ENCODE measurements around the gene TNFRSF25.
"Not testable (repeated sequence)": the region's sequence is repeated elsewhere in the genome, so short reads cannot be mapped to it uniquely, and the experiment has no call there.

Gene TNFRSF25

DNA sequence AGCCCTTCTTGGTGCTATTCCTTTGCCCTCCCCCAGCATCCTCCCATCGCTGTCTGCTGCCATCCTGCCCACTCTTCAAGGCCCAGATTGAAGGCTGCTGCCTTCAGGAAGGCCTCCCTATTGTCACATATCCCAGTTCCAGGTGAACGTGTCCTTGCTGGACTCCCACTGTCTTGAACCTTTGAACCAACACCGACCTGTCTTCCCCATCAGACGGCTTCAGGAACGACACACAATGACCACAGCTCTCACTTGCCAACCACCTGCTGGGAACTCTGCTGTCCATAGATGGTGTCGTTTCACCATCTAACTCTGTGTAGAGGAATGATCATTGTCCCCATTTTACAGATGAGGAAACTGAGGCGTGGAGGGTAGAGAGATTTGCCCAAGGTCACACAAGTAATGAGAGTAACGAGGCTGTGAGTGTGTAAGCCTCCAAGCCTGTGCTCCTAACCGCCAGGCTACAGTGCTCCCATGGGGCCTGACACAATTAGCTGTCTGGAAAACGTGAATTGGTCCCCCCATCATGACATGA lies 35.4 kb upstream of the TNFRSF25 start:
- DNase-seq: no peak

- DNase-seq: no peak
These were observed 34.7 kb upstream of the TNFRSF25 start for GRCh38 chr1:6500544-6501278.

GRCh38 chr1:6499296-6499695 lies 33.3 kb upstream of the TNFRSF25 start:
- no peak for DNase-seq

DNA sequence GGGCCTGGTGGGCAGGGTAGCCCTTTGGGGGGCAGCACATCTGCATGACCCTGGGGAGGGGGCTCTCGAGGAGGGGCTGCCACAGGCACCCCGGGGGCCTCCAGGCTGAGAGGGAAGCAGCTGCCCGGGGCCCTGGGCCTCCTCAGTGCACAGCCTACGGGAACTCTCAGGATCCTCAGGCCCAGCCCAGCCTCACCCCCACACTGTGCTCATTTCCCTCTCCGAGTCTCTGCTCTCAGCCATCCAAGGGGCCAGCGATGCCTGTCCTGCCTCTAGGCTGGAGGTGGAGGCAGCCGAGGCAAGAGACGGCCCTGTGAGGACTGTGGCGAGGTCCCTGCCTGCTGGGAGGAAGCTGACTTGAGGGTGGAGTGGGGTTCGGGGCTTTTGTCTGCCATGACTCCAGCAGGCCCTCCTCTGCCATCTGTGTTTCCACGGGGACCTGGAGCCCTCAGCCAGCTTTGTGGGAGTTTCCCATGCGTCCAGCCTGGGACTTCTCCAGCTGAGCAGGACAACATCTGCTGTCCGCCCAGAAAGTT lies 32.7 kb upstream of the TNFRSF25 start:
- DNase-seq: no peak

GRCh38 chr1:6497867-6498575 lies 32.0 kb upstream of the TNFRSF25 start:
- DNase-seq: no peak

DNA sequence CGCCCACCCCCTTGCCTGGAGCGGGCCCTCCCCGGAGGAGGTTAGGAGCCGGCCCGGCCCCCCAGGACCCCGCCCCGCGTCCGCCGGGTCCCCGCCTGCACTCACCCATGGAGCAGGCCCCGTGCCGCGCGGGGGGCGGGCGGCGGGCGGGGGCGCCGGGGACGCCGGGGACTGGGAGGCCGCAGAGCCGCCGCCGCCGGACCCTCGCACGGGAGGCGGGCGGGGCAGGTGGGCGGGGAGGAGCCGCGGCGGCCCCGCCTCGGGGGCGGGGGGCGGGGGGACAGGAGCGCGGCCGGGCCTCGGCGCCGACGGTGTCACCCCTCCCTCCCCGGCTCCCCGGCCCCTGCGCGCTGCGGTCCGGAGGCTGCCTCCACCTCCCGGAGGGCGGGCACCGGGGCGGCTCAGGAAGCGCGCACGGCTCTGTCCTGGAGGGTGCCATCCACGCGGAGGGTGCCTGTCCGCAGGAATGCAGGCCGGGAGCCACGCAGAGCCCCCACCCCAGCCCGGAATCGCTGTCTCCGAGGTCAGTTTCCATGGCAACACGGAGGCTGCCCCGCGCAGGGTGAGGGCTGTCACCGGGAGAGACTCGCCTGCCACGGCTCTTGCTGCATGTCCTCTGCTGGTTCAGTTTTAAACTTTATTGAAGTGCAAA lies 31.4 kb upstream of the TNFRSF25 start:
- peak; percentile 31 for DNase-seq

DNA sequence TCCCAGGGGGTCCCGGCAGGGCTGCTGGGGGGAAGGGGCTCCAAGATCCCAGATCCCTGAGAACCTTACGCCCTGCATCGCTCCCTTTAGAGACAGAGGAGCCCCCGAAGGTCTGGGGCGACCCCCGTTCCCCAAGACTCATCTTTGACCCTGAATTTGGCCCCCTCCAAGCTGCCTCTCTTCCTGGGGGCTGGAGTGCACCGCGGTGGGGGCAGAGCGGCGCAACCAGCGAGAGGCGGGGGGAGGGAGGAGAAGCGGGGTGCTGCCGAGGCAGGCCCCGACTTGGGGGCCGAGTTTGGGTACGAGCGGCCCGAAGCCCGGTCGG lies 30.9 kb upstream of the TNFRSF25 start:
- DNase-seq: no peak

DNA sequence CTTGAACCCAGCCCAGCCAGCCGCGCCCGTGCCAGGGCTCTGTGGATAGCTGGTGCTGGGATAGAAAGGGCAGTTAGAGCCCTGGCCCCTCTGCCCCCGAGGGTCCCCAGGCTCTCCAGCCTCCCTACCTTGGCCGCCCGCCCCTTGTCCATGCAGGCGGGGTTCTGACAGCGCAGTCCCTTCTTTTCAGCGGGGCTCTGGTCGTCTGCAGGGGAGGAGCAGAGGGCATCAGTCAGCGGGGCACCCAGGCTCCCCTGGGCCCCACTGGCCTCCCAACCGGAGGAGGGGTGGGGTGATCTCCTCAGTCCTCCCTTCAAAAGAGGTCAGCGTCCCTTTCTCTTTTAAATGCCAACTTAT lies 30.4 kb upstream of the TNFRSF25 start:
- no peak for DNase-seq

GRCh38 chr1:6495540-6496364 lies 29.8 kb upstream of the TNFRSF25 start:
- no peak for DNase-seq

GRCh38 chr1:6495041-6495441 lies 29.1 kb upstream of the TNFRSF25 start:
- no peak for DNase-seq

- DNase-seq: no peak
These were observed 28.7 kb upstream of the TNFRSF25 start for GRCh38 chr1:6494627-6495026.

GRCh38 chr1:6493834-6494223 lies 27.9 kb upstream of the TNFRSF25 start:
- not testable (repeated sequence) for DNase-seq

DNA sequence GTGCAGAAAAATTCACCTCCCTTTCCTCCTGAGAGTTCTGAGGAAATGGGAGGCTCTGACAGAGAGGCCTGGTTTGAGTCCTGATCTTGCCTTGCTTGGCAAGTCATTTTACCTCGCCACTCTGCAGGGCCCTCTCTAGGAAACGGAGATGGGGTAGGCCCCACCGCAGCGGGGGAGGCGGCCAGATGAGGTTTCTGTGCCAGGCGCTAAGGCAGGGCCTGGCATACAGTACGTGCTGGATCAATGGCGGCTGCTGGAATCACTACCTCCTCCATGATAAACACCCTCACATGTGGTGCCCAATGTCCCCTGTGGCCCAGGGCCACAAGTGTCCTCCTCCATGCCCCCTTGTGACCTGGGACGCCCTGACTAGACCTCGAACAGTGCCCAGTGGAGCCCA lies 26.0 kb upstream of the TNFRSF25 start:
- peak; percentile 25 for DNase-seq

- peak; percentile 30 for DNase-seq
These were observed 25.5 kb upstream of the TNFRSF25 start, which contains the start of gene PLEKHG5 for GRCh38 chr1:6491480-6491962. TSS of gene PLEKHG5 (minus strand) at chr1:6491667. CDS start at chr1:6477571, 14,096 bp downstream.

GRCh38 chr1:6491081-6491449 lies 25.1 kb upstream of the TNFRSF25 start:
- DNase-seq: no peak

DNA sequence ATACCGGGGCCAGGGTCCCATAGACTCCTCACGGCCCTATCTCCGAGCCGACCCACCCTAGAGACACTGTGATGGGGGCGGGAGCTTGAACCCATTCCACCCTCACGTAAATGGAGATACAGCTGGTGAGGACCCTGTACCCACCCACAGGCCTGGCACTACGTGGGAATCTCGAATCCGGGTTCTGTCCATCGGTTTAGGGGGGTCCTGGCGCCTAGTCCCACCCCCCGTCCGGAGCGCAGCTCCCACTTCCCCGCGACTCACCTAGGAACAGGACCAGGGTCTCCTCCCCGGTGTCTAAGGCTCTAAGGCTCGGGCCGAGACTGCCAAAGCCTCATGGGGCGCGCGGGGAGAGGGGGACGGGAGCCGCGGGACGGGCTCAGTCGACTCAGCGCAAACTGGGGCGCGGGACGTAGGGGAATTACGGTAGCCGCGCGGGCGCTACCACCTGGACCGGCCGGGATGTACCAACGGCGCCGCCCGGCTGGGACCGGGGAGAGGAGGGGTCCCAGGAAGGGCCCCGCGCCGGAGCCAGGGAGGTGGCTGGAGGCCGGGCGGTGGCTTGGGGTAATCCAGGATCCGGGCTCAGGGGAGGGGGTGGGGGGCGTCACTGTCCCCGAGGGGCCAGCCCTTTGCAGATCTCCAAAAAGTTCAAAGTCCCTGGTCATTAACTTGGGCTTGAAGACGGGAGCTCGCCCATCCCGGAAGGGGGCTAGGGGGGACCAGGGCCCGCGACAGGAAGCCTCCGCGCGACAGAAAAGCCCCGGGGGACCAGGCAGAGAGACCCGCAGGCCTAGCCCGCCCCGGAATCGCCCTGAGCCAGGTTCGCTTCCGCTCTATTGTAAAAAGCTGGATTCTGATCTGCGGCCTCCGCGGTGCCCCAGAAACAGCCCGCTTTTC lies 24.5 kb upstream of the TNFRSF25 start:
- DNase-seq: peak; percentile 73

GRCh38 chr1:6489799-6490180 lies 23.8 kb upstream of the TNFRSF25 start:
- DNase-seq: peak; percentile 85

DNA sequence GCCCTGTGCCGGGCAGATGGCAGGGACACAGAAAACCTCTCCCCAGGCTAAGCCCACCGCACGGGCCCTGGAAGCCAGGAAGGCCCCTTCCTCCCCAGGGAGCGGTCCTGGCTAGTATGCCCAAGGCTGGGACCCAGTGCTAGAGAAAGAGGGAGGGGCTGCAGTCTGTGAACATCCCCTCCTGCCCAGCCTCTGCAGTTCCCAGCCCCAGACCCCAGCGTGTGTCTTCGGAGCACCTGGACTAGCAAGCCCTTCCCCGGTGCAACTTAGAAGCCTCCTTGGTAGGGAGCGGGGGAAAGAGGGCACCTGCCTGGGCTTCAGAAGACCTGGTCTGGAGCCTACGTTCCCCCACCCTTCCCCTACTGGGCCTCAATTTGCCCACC lies 23.4 kb upstream of the TNFRSF25 start:
- no peak for DNase-seq

DNA sequence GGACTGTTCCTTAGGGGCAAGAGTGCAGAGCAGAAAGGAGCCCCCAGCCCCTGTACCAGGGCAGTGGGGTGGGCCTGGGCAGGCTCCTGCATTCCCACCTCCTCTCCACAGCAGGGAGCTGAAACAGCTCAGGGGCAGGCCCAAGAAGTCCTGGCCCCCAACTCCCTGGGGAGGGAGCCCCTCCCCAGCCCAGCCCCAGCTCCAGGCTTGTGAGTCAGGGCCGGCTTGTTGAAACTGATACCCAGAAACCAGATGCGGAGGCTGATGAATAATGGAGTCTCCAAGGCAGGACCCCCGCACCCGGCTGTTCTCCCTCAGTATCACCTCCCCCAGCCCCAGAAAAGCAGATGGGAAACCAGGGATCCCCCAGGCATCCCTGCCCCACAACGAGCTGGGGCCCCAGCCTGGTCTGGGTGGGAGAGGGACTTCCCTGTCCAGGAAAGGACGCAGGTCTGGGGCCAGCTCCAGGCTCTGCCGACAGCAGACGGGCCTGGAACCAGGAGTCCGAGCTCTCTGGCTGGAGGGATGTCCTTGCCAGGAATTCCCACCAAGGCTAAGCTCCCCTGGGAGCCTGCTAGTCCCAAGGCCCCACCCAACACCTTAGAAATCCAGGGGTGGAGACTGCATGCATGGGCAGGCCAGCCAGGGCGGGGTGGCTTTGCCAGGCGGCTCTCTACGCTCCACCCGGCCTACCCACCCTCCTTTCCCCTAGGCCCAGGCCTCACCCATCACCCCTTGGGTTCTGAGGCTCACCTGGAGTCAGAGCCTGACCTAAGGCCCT lies 22.8 kb upstream of the TNFRSF25 start:
- DNase-seq: no peak

- DNase-seq: no peak
These were observed 22.0 kb upstream of the TNFRSF25 start for GRCh38 chr1:6487804-6488484.

Measured in stimulated activated CD4-positive, alpha-beta T cell treated with anti-CD3 and anti-CD28 coated beads, Interleukin-1b, Interleukin-23, amount 100 ng/mL, for 48 hours (primary cell).